ENCODE data around the gene PDILT. TPM values are rescaled to one million over a fixed set of nuclear protein-coding genes. Genes with fewer than 3 reads are reported as not detected.

PDILT gene
- total RNA-seq, 1 donor from 2014 or later = not detected

DNA sequence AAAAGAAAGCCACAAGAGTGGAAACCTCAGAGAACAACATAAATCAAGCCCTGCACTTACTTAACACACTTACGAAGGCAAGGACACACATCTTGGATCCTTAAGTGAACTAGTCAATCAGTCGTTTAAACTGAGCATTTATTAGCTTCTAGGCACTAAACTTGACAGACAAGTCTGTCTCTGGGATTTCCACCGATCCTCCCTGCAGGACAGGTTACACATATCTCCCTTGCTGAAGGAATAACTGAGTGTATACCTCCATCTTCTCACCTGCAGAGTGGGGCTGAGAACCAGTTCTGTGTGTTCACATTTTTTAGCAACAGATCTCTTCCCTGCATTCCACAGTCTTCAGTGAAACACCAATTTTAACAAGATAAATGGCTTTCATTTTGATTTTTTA, 86.1 kb downstream of the PDILT start:
- Mint-ChIP-seq H3K27me3 (ENCODE audit: low read depth, unreplicated experiment) (peaks cover 43% of the 10 kb centered on the region), H3K27ac (ENCODE audit: unreplicated experiment) (no peak overlapping the region), H3K36me3 (ENCODE audit: low read depth, unreplicated experiment) (no peaks in the 10 kb centered on the region), H3K4me1 (ENCODE audit: low read depth, unreplicated experiment) (no peaks in the 10 kb centered on the region), H3K4me3 (ENCODE audit: unreplicated experiment) (no peak overlapping the region), H3K9me3 (ENCODE audit: unreplicated experiment) (no peaks in the 10 kb centered on the region)
- Histone ChIP-seq H4K20me1 (ENCODE audit: insufficient read depth, low read length) (no peaks in the 10 kb centered on the region), H3K4me3 (ENCODE audit: insufficient read depth, low read depth, low read length) (no peak overlapping the region), H2AFZ (ENCODE audit: low read depth, low read length) (no peak overlapping the region), H3K27ac (ENCODE audit: low read depth, low read length) (no peak overlapping the region), H3K9ac (ENCODE audit: low read length) (no peak overlapping the region), H3K36me3 (ENCODE audit: insufficient read depth, low read length) (no peaks in the 10 kb centered on the region), H3K79me2 (ENCODE audit: insufficient read depth, low read length) (no peaks in the 10 kb centered on the region), H3K4me1 (ENCODE audit: insufficient read depth, low read length) (no peaks in the 10 kb centered on the region), H3K9me3 (ENCODE audit: insufficient read depth, low read depth, low read length) (no peaks in the 10 kb centered on the region), H3K4me2 (ENCODE audit: low read length) (no peak overlapping the region), H3K27me3 (ENCODE audit: insufficient read depth, low read length) (no peaks in the 10 kb centered on the region)
- FAIRE-seq (no peak), DNase-seq (ENCODE audit: low read depth) (no peak)
- no peak for TF ChIP-seq EZH2 (IDR thresholded peaks at IDR 0.05; ENCODE audit: insufficient read depth, low read length)
- TF ChIP-seq, protein P1, sequence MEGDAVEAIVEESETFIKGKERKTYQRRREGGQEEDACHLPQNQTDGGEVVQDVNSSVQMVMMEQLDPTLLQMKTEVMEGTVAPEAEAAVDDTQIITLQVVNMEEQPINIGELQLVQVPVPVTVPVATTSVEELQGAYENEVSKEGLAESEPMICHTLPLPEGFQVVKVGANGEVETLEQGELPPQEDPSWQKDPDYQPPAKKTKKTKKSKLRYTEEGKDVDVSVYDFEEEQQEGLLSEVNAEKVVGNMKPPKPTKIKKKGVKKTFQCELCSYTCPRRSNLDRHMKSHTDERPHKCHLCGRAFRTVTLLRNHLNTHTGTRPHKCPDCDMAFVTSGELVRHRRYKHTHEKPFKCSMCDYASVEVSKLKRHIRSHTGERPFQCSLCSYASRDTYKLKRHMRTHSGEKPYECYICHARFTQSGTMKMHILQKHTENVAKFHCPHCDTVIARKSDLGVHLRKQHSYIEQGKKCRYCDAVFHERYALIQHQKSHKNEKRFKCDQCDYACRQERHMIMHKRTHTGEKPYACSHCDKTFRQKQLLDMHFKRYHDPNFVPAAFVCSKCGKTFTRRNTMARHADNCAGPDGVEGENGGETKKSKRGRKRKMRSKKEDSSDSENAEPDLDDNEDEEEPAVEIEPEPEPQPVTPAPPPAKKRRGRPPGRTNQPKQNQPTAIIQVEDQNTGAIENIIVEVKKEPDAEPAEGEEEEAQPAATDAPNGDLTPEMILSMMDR (IDR thresholded peaks at IDR 0.05; ENCODE audit: insufficient read depth, low read depth, low read length) = no peak

DNA sequence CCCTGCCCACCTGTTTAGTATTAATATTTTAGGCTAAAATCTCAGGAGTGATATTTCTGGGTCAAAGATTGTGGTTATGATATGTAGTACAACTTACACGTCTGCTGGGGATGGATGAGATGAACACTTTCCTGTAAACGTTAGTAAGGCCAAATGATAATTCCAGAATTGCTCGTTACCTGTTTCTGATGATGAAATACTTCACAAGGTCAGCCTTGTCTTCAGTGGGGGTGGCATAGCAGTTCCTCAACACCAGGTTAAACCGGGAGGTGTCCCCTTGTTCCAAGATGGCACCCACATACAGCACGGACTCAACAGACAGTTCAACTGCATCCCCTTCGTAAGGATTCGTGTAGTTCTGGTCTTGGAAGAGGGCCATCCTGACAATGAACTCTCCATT, 86.5 kb downstream of the PDILT start:
- Mint-ChIP-seq H3K27me3 (ENCODE audit: low read depth, unreplicated experiment) (peaks cover 42% of the 10 kb centered on the region), H3K36me3 (ENCODE audit: low read depth, unreplicated experiment) (no peaks in the 10 kb centered on the region), H3K27ac (ENCODE audit: unreplicated experiment) (no peak overlapping the region), H3K4me1 (ENCODE audit: low read depth, unreplicated experiment) (no peaks in the 10 kb centered on the region), H3K4me3 (ENCODE audit: unreplicated experiment) (no peak overlapping the region), H3K9me3 (ENCODE audit: unreplicated experiment) (no peaks in the 10 kb centered on the region)
- no peaks in the 10 kb centered on the region for H3K27me3 ChIP-seq (ENCODE audit: insufficient read depth, low read length)
- FAIRE-seq (no peak), DNase-seq (ENCODE audit: low read depth) (no peak)
- no peaks in the 10 kb centered on the region for H3K9me3 ChIP-seq (ENCODE audit: insufficient read depth, low read depth, low read length)
- TF ChIP-seq, protein P1 (IDR thresholded peaks at IDR 0.05; ENCODE audit: insufficient read depth, low read depth, low read length) = no peak
- TF ChIP-seq EZH2 (IDR thresholded peaks at IDR 0.05; ENCODE audit: insufficient read depth, low read length) = no peak
- H3K27ac ChIP-seq (ENCODE audit: low read depth, low read length) = no peak overlapping the region
- H4K20me1 ChIP-seq (ENCODE audit: insufficient read depth, low read length) = no peaks in the 10 kb centered on the region
- no peak overlapping the region for H3K4me3 ChIP-seq (ENCODE audit: insufficient read depth, low read depth, low read length)
- no peaks in the 10 kb centered on the region for H3K4me1 ChIP-seq (ENCODE audit: insufficient read depth, low read length)
- H2AFZ ChIP-seq (ENCODE audit: low read depth, low read length) = no peak overlapping the region
- no peak overlapping the region for H3K9ac ChIP-seq (ENCODE audit: low read length)
- no peak overlapping the region for H3K4me2 ChIP-seq (ENCODE audit: low read length)
- H3K79me2 ChIP-seq (ENCODE audit: insufficient read depth, low read length) = no peaks in the 10 kb centered on the region
- no peaks in the 10 kb centered on the region for H3K36me3 ChIP-seq (ENCODE audit: insufficient read depth, low read length)

DNA sequence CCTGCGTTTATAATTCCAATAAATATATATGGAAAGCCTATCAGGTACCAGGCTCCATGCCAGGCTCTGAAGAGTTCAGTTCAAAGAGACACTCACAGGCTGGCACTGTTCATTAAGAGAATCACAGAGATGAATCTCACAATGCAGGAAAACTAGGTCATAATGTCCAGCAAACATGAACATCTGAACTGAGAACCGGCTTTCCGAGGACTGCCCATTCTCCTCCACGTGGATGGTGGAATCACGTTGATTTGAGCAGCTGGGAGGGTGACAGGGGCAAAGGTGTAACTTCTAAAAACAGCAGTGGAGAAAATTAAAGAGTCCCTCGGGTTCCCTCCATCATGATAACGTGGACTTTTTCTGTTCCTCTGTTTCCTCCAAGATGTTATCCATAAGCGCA, 87.4 kb downstream of the PDILT start:
- TF ChIP-seq, protein P1 (IDR thresholded peaks at IDR 0.05; ENCODE audit: insufficient read depth, low read depth, low read length) = no peak
- FAIRE-seq (no peak), DNase-seq (ENCODE audit: low read depth) (no peak)
- no peak overlapping the region for H3K4me3 ChIP-seq (ENCODE audit: insufficient read depth, low read depth, low read length)
- H3K36me3 ChIP-seq (ENCODE audit: insufficient read depth, low read length) = no peaks in the 10 kb centered on the region
- H3K27me3 ChIP-seq (ENCODE audit: insufficient read depth, low read length) = no peaks in the 10 kb centered on the region
- H3K79me2 ChIP-seq (ENCODE audit: insufficient read depth, low read length) = no peaks in the 10 kb centered on the region
- H3K36me3 Mint-ChIP-seq (ENCODE audit: low read depth, unreplicated experiment) = no peaks in the 10 kb centered on the region
- H3K4me1 ChIP-seq (ENCODE audit: insufficient read depth, low read length) = no peaks in the 10 kb centered on the region
- H3K4me3 Mint-ChIP-seq (ENCODE audit: unreplicated experiment) = no peak overlapping the region
- no peak overlapping the region for H2AFZ ChIP-seq (ENCODE audit: low read depth, low read length)
- H3K27ac ChIP-seq (ENCODE audit: low read depth, low read length) = no peak overlapping the region
- H4K20me1 ChIP-seq (ENCODE audit: insufficient read depth, low read length) = no peaks in the 10 kb centered on the region
- no peak overlapping the region for H3K9ac ChIP-seq (ENCODE audit: low read length)
- H3K9me3 Mint-ChIP-seq (ENCODE audit: unreplicated experiment) = no peaks in the 10 kb centered on the region
- peaks cover 34% of the 10 kb centered on the region for H3K27me3 Mint-ChIP-seq (ENCODE audit: low read depth, unreplicated experiment)
- no peak overlapping the region for H3K4me2 ChIP-seq (ENCODE audit: low read length)
- no peaks in the 10 kb centered on the region for H3K9me3 ChIP-seq (ENCODE audit: insufficient read depth, low read depth, low read length)
- H3K4me1 Mint-ChIP-seq (ENCODE audit: low read depth, unreplicated experiment) = no peaks in the 10 kb centered on the region
- H3K27ac Mint-ChIP-seq (ENCODE audit: unreplicated experiment) = no peak overlapping the region

All from astrocyte (in vitro differentiated cells and primary cell).